NCI-H2029 (cell line): ENCODE results near the gene CUX1.

Source experiments
- DNase-seq: peaks from one replicate; lab custom pipeline; 2025; lab: John Stamatoyannopoulos, UW

CUX1 gene

GRCh38 chr7:102248081-102248455, 430.6 kb downstream of the CUX1 start:
- DNase-seq = no peak

DNA sequence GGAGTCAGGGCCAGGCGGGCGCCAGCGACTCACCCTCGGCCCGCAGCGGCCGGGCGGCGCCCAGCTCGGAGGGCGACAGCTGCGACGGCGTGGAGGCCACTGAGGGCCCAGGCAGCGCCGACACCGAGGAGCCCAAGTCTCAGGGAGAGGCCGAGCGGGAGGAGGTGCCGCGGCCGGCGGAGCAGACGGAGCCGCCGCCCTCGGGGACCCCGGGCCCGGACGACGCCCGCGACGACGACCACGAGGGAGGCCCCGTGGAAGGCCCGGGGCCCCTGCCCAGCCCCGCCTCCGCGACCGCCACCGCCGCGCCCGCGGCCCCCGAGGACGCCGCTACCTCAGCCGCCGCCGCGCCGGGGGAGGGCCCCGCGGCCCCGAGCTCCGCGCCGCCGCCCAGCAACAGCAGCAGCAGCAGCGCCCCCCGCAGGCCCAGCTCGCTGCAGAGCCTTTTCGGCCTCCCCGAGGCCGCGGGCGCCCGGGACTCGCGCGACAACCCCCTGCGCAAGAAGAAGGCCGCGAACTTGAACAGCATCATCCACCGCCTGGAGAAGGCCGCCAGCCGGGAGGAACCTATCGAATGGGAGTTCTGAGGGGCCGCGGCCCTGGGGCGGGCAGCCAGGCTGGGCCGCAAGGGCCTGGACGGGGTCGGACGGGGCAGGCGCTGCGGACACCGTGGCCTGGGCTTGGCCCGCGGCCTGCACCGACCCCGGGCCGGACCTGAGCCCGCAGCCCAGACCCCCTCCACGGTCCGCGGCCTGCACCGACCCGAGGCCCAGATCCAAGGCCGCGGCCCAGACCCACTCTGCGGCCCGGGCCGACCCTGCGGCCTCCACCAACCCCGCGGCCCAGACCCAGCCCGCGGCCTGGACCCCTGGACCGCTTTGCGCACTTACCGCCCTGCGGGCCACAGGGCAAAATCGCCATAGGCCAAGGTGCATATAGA, 431.3 kb downstream of the CUX1 start:
- no peak for DNase-seq

GRCh38 chr7:102251531-102252365, 434.3 kb downstream of the CUX1 start:
- DNase-seq = no peak

GRCh38 chr7:102252366-102252982, 435.0 kb downstream of the CUX1 start:
- no peak for DNase-seq

DNA sequence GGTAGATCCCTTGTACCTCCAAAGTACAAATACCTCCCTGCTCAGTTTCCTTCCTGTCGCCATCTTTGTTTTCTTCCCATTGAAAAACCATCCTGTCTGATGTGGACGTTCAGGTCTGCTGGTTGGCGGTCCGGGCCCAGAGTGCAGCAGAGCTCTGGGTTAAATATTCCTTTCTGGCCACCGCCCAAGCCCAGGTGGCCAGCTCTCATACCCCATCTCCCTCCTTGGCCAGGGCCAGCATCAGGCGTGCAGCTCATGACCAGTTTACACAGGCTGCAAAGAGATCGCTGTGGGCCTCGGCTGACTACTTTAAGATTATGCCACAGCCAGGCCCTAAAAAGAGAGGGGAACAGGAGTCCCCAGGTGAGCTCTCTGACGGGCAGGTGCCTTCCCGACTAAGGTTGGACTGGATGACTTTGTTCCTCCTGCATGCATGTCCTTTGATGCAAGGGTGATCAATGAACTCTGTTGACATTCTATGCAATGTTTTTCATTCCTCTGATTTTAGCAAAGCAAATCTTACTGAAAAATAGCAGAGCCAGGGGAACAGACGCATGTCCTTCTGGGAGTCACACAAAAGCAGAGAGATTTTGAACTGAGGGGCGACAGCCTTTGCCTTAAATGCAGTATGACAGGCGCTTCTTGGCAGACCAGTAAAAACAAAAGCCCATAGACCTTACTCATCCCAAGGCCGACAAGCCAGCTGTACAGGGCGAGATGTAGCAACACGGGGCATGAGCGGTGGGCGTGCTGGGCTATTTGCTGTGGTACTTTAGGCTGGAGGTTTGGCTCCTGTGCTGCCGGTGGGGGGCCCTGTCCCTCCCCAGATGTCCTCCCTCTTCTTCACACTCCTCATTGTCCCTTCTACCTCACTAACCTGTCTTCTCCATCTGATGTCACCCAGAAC, 435.9 kb downstream of the CUX1 start:
- DNase-seq = no peak

DNA sequence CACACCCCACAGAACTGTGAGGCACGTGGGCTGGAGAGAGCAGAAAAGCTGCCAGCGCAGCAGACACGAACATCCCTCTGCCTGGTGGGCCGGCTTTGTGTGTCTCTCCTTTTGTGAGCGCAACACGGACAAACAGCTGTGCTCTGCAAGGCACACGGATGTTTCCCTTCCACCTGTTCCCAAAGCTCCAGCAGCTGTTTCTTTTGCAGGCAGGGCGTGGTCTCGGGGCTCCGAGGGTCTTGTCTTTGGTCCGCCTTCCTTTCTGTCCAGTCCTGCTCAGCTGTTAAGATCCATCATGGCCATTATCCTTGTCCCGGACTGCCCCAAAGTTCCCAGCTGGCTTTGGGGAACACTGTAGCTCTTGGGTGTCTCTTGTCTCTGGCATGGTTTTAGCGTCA, 436.5 kb downstream of the CUX1 start:
- DNase-seq = no peak

- DNase-seq = no peak
Measured at GRCh38 chr7:102254521-102254920, 437.1 kb downstream of the CUX1 start.

GRCh38 chr7:102255501-102255900, 438.1 kb downstream of the CUX1 start:
- DNase-seq = no peak

DNA sequence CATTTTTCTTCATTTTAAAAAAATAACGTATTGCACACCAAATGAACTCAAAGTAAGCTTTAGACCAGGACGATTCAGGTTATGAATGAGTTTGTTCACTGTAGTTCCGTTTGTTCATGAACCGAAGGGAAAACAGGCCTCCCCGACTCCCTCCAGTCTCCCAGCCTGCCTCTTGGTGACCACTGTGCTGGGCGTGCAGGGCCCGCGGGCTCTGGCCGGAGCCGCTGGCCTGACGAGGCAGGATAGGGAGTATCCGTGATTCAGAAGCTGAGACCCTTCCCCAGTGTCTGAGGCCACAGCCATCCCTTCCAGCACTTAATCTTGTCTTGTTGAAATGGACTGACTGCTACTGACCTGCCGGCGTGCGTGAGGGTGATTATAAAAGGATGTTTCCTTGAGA, 438.5 kb downstream of the CUX1 start:
- no peak for DNase-seq

DNA sequence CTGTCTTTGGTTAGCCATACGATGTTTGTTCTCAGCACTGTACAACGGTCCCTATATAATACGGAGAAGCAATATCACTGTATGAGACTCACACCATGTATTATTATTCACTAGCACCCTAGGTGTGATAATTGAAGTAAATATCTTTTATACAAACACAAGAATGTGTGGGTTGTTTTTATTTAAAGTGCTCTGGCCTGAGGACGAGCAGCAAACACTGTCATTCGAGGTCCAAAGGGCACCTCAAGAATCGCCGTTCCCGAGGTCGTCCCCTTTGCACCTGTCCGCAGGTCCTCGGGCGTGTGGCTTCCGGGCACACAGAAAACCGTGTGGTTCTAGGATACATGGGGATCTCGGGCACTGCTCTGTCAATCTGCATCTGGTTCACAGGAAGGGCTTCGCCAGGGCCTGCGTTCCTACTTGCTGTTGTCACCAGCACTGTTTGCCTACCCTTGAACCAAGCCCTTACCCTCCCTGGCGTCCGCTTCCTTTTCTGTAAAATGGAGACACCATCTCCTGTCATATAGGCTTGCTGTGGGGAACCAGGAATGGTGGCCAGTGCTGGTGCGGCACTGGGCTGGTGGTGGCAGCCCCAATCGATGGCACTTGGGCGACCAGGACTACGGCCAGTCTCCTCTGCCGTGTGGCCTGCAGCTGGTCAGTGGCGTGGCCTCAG, 440.8 kb downstream of the CUX1 start:
- DNase-seq = no peak

DNA sequence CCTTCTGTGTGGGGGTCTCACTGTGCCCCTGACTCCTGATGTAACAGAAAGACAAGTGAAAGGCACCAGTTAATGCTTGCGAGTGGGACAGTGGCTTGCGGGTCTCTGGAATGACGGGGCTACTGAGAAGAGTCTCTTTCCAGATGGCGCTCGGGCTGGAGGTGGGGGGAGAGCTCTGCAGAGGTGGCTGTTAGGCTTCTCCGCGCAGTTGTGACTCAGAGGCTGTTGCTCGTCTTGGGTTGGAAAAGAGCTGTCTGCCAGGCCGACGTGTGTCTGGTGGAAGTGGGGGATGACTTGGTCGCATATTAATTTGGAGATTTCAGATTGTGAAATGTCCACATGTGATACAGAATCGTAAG, 441.3 kb downstream of the CUX1 start:
- no peak for DNase-seq

GRCh38 chr7:102260856-102261255, 443.4 kb downstream of the CUX1 start:
- DNase-seq = no peak

GRCh38 chr7:102261451-102261850, 444.0 kb downstream of the CUX1 start:
- DNase-seq = no peak

- DNase-seq = no peak
Measured at GRCh38 chr7:102262546-102262945, 445.1 kb downstream of the CUX1 start.

- DNase-seq = no peak
Measured at GRCh38 chr7:102264367-102264891, 447.0 kb downstream of the CUX1 start.

DNA sequence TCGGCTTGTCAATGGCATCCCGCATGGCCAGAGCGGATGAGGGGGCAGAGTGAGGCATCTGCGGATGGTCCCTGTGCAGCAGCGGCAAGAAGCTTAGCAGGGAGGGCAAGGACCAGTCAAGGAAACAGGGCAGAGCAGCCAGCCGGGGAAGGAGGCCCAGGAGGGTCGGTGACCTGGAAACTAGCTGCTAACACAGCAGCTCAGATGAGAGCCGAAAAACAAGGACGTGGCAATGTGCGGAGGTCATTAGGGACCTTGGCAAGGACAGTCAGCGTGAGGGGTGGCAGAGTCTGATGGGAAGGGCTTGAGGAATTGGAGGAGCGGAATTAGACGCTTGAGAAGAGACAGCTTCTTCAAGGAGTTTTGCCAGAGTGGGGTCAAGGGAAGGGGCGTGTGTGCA, 449.1 kb downstream of the CUX1 start:
- DNase-seq = no peak

DNA sequence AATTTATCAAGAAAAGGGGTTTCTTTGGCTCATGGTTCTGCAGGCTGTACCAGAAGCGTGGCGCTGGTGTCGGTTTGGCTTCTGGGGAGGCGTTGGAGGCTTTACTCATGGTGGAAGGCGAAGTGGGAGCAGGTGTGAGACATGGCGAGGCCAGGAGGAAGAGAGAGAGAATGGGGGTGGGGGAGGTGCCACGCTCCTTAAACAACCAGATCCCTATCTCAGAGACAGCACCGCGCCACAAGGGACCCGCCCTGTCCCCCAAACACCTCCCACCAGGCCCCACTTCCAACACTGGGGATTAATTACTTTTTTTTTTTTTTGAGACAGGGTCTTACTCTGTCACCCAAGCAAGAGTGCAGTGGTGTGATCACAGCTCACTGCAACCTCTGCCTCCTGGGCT, 451.2 kb downstream of the CUX1 start:
- DNase-seq = no peak

GRCh38 chr7:102270178-102270887, 452.9 kb downstream of the CUX1 start:
- DNase-seq = no peak

GRCh38 chr7:102271158-102271798, 453.9 kb downstream of the CUX1 start:
- DNase-seq = no peak
